Measurements from ENCODE around the gene POTEF.
"Not testable (repeated sequence)": the region's sequence is repeated elsewhere in the genome, so short reads cannot be mapped to it uniquely, and the experiment has no call there.

- TF ChIP-seq, protein P1, sequence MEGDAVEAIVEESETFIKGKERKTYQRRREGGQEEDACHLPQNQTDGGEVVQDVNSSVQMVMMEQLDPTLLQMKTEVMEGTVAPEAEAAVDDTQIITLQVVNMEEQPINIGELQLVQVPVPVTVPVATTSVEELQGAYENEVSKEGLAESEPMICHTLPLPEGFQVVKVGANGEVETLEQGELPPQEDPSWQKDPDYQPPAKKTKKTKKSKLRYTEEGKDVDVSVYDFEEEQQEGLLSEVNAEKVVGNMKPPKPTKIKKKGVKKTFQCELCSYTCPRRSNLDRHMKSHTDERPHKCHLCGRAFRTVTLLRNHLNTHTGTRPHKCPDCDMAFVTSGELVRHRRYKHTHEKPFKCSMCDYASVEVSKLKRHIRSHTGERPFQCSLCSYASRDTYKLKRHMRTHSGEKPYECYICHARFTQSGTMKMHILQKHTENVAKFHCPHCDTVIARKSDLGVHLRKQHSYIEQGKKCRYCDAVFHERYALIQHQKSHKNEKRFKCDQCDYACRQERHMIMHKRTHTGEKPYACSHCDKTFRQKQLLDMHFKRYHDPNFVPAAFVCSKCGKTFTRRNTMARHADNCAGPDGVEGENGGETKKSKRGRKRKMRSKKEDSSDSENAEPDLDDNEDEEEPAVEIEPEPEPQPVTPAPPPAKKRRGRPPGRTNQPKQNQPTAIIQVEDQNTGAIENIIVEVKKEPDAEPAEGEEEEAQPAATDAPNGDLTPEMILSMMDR (IDR thresholded peaks at IDR 0.05): not testable (repeated sequence)
- not testable (repeated sequence) for TF ChIP-seq POLR2A (IDR thresholded peaks at IDR 0.05)
These were observed 80.6 kb downstream of the POTEF start for GRCh38 chr2:130048422-130048821.
